MM.1S (cell line): ENCODE data around the gene ARHGEF19.

Experiments
- DNase-seq: peaks from one replicate; pipeline ENCODE4 v3.0.0-alpha.2; 2015
- H2AFZ ChIP-seq: fragments of 300-600 bp; sonication (generic); 2 replicates; pipeline ENCODE4 v1.6.0; 2016; ENCODE audit warnings: antibody characterized with exemption, low read length
- H3F3A ChIP-seq: fragments of 300-600 bp; sonication (generic); 2 replicates; pipeline ENCODE4 v1.6.1; 2016; ENCODE audit warnings: mild to moderate bottlenecking, antibody characterized with exemption, low read length, moderate library complexity, mixed read lengths; ENCODE audit not compliant: insufficient read depth
- H3K27ac ChIP-seq: fragments of 300-600 bp; sonication (generic); 2 replicates; pipeline ENCODE4 v1.5.1; 2016; ENCODE audit warnings: mild to moderate bottlenecking, low read length
- H3K27me3 ChIP-seq: fragments of 300-600 bp; sonication (generic); replicated peaks from 2 replicates; pipeline ENCODE4 v1.6.0; 2016; ENCODE audit warnings: low read length; ENCODE audit not compliant: insufficient read depth
- H3K36me3 ChIP-seq: fragments of 300-600 bp; sonication (generic); replicated peaks from 2 replicates; pipeline ENCODE4 v1.6.1; 2016; ENCODE audit warnings: mild to moderate bottlenecking, low read length, mixed read lengths; ENCODE audit not compliant: insufficient read depth
- H3K4me1 ChIP-seq: fragments of 300-600 bp; sonication (generic); 2 replicates; pipeline ENCODE4 v1.6.1; 2016; ENCODE audit warnings: low read length, mixed read lengths
- H3K4me2 ChIP-seq: fragments of 300-600 bp; sonication (generic); 2 replicates; pipeline ENCODE4 v1.6.0; 2016; ENCODE audit warnings: low read depth, low read length
- H3K4me3 ChIP-seq: fragments of 300-600 bp; sonication (generic); 2 replicates; pipeline ENCODE4 v1.5.1; 2016; ENCODE audit warnings: low read length, mixed read lengths
- H3K79me2 ChIP-seq: fragments of 300-600 bp; sonication (generic); 2 replicates; pipeline ENCODE4 v1.6.1; 2016; ENCODE audit warnings: mixed run types, low read length, mixed read lengths
- H3K9ac ChIP-seq: fragments of 300-600 bp; sonication (generic); 2 replicates; pipeline ENCODE4 v1.6.1; 2016; ENCODE audit warnings: low read length, mixed read lengths
- H3K9me2 ChIP-seq: fragments of 300-600 bp; sonication (generic); replicated peaks from 2 replicates; pipeline ENCODE4 v1.6.1; 2016; ENCODE audit warnings: mild to moderate bottlenecking, low read length, mixed read lengths; ENCODE audit not compliant: insufficient read depth
- H3K9me3 ChIP-seq: fragments of 300-600 bp; sonication (generic); replicated peaks from 2 replicates; pipeline ENCODE4 v1.6.1; 2016; ENCODE audit warnings: mild to moderate bottlenecking, low read length, mixed read lengths; ENCODE audit not compliant: insufficient read depth
- H4K20me1 ChIP-seq: fragments of 300-600 bp; sonication (generic); 2 replicates; pipeline ENCODE4 v1.6.1; 2016; ENCODE audit warnings: mild to moderate bottlenecking, low read length, moderate library complexity, mixed read lengths; ENCODE audit not compliant: insufficient read depth
- CTCF ChIP-seq: fragments of 300-600 bp; sonication (generic); IDR thresholded peaks from 2 replicates; pipeline ENCODE4 v1.5.1; 2016; ENCODE audit warnings: antibody characterized with exemption, low read length, mixed read lengths
- EZH2 ChIP-seq: fragments of 300-600 bp; sonication (generic); optimal IDR thresholded peaks from 2 replicates; pipeline ENCODE3; 2017; ENCODE audit warnings: low read depth, mild to moderate bottlenecking, antibody characterized with exemption, low read length, mixed read lengths
- EZH2phosphoT487 ChIP-seq: fragments of 300-600 bp; sonication (generic); IDR thresholded peaks from 2 replicates; pipeline ENCODE4 v1.6.1; 2018; ENCODE audit warnings: antibody characterized with exemption, low read length

Gene ARHGEF19

GRCh38 chr1:16236511-16237342 is 24.3 kb upstream of the ARHGEF19 start, which contains the start of gene CPLANE2:
TSS of gene CPLANE2 (minus strand) at chr1:16237183. CDS start at chr1:16236742, 441 bp downstream.
- TF ChIP-seq EZH2phosphoT487 (no peak), CTCF (no peak), EZH2 (no peak)
- peaks cover 7% of the 10 kb centered on the region for H3K4me1 ChIP-seq

GRCh38 chr1:16235944-16236510 is 23.6 kb upstream of the ARHGEF19 start:
- peak overlapping the region; percentile 88 for H2AFZ ChIP-seq
- peak overlapping the region; percentile 66 for H3K4me2 ChIP-seq
- H3K9ac ChIP-seq, result peak overlapping the region; percentile 61; the same call in 1 of the 2 replicates
- H3K4me3 ChIP-seq, result peak overlapping the region; percentile 88
- peak overlapping the region; percentile 33; the same call in 1 of the 2 replicates for H3K27ac ChIP-seq
- H3K79me2 ChIP-seq, result no peaks in the 10 kb centered on the region
- H3K27me3 ChIP-seq, result no peaks in the 10 kb centered on the region
- no peaks in the 10 kb centered on the region for H4K20me1 ChIP-seq
- no peaks in the 10 kb centered on the region for H3K9me2 ChIP-seq
- peaks cover 7% of the 10 kb centered on the region for H3K4me1 ChIP-seq
- DNase-seq, result peak; percentile 78
- H3F3A ChIP-seq, result no peaks in the 10 kb centered on the region
- no peaks in the 10 kb centered on the region for H3K9me3 ChIP-seq
- TF ChIP-seq EZH2phosphoT487 (no peak), CTCF (peak; percentile 48), EZH2 (no peak)
- H3K36me3 ChIP-seq, result no peaks in the 10 kb centered on the region

More at GRCh38 chr1:16236511-16237342, 24.3 kb upstream of the ARHGEF19 start, which contains the start of gene CPLANE2:
- H3F3A ChIP-seq, result no peaks in the 10 kb centered on the region
- H4K20me1 ChIP-seq, result no peaks in the 10 kb centered on the region
- DNase-seq, result peak; percentile 94
- H3K9me2 ChIP-seq, result no peaks in the 10 kb centered on the region
- H3K79me2 ChIP-seq, result no peaks in the 10 kb centered on the region
- H3K9me3 ChIP-seq, result no peaks in the 10 kb centered on the region
- H3K27ac ChIP-seq, result peak within 1 kb of the TSS; percentile 33; the same call in 1 of the 2 replicates
- H3K4me3 ChIP-seq, result peak within 1 kb of the TSS; percentile 88
- H2AFZ ChIP-seq, result peak within 1 kb of the TSS; percentile 88
- H3K36me3 ChIP-seq, result no peaks in the 10 kb centered on the region
- H3K27me3 ChIP-seq, result no peaks in the 10 kb centered on the region
- peak within 1 kb of the TSS; percentile 61 for H3K9ac ChIP-seq
- H3K4me2 ChIP-seq, result peak within 1 kb of the TSS; percentile 66

- Histone ChIP-seq H4K20me1 (no peaks in the 10 kb centered on the region), H3K9ac (no peak overlapping the region), H3K4me2 (no peak overlapping the region), H3K36me3 (no peaks in the 10 kb centered on the region), H3K79me2 (no peaks in the 10 kb centered on the region), H3K27ac (no peak overlapping the region), H3F3A (no peaks in the 10 kb centered on the region), H3K4me1 (peaks cover 7% of the 10 kb centered on the region), H3K4me3 (no peak overlapping the region), H3K9me2 (no peaks in the 10 kb centered on the region), H2AFZ (no peak overlapping the region), H3K9me3 (no peaks in the 10 kb centered on the region), H3K27me3 (no peaks in the 10 kb centered on the region)
- TF ChIP-seq CTCF (no peak), EZH2phosphoT487 (no peak), EZH2 (no peak)
- DNase-seq, result no peak
Observed at GRCh38 chr1:16235347-16235746, 22.9 kb upstream of the ARHGEF19 start.
